Prostate gland (tissue), 2 donors: ENCODE results near the gene NTM.

Experiments
- CTCF ChIP-seq, 4 experiments: fragments of 200-600 bp in 2 of 4; fragments of 450-650 bp in 2 of 4; sonication (generic) in 2 of 4; IDR thresholded peaks; 1 replicate in 3 of 4; 2 replicates in 1 of 4; pipeline ENCODE4 v1.5.1; 2016 to 2019; ENCODE audit warnings: antibody characterized with exemption in 4 of 4, mild to moderate bottlenecking in 2 of 4, moderate library complexity in 2 of 4
- POLR2A ChIP-seq: fragments of 450-650 bp; IDR thresholded peaks from one replicate; pipeline ENCODE4 v1.6.1; 2016; ENCODE audit warnings: antibody characterized with exemption, mild to moderate bottlenecking
- POLR2AphosphoS5 ChIP-seq: sonication (generic); formaldehyde crosslinking; IDR thresholded peaks from one replicate; pipeline ENCODE4 v1.6.1; 2017; ENCODE audit warnings: antibody characterized with exemption

- TF ChIP-seq CTCF (IDR thresholded peaks at IDR 0.05) (no peak), POLR2A (no peak), POLR2AphosphoS5 (no peak)
Measured at GRCh38 chr11:131602431-131602830, 232.0 kb downstream of the NTM start.
